Activated CD8-positive, alpha-beta T cell treated with anti-CD3 and anti-CD28 coated beads for 36 hours (primary cell): ENCODE data around the gene FFAR2. TPM values are rescaled to one million over a fixed set of nuclear protein-coding genes. Genes with fewer than 3 reads are reported as not detected.

Source experiments
- ATAC-seq: fragments of 200-7000 bp; cut with Tn5 transposase; one replicate; pipeline ENCODE4 v1.10.0; 2021; ENCODE audit warnings: mild to moderate bottlenecking, moderate library complexity
- CTCF ChIA-PET: fragments of 350-600 bp; sonication (Branson Sonifier 250); formaldehyde crosslinking; loops from one replicate; lab custom pipeline; 2021; ENCODE audit warnings: antibody characterized with exemption; lab: Charles Lee
- POLR2A ChIA-PET: fragments of 350-600 bp; sonication (Branson Sonifier 250); formaldehyde crosslinking; loops from one replicate; lab custom pipeline; 2021; ENCODE audit warnings: antibody characterized with exemption; lab: Charles Lee
- DNase-seq: peaks from one replicate; pipeline ENCODE4 v3.0.0-alpha.2; 2020
- H3K27ac Mint-ChIP-seq: one replicate; pipeline ENCODE4 v1.8.0; 2021; ENCODE audit warnings: mild to moderate bottlenecking, mixed read lengths
- H3K27me3 Mint-ChIP-seq: one replicate; pipeline ENCODE4 v1.8.0; 2021; ENCODE audit warnings: mixed read lengths
- H3K36me3 Mint-ChIP-seq: one replicate; pipeline ENCODE4 v1.8.0; 2021; ENCODE audit warnings: low read depth, mixed read lengths
- H3K4me1 Mint-ChIP-seq: one replicate; pipeline ENCODE4 v1.8.0; 2021; ENCODE audit warnings: low read depth, mixed read lengths
- H3K4me3 Mint-ChIP-seq: one replicate; pipeline ENCODE4 v1.8.0; 2021; ENCODE audit warnings: mild to moderate bottlenecking, moderate library complexity, mixed read lengths
- H3K9me3 Mint-ChIP-seq: one replicate; pipeline ENCODE4 v1.8.0; 2021; ENCODE audit warnings: mixed read lengths
- intact Hi-C: fragments of 100-400 bp; cut with micrococcal nuclease; formaldehyde crosslinking; loops from one replicate; pipeline ENCODE4 v1.10.0; 2022
- total RNA-seq, 2 experiments: library from RNA; stranded (reverse); gene quantifications; one replicate each; pipeline ENCODE4 v1.2.3, GENCODE V29; 2021
- TF ChIP-seq, protein P1 (sequence below): fragments of 200-600 bp; IDR thresholded peaks from one replicate; pipeline ENCODE4 v1.8.0; 2022; ENCODE audit warnings: antibody characterized with exemption, mild to moderate bottlenecking

The FFAR2 gene
- total RNA-seq, 2 experiments from 2014 or later, result not detected

DNA sequence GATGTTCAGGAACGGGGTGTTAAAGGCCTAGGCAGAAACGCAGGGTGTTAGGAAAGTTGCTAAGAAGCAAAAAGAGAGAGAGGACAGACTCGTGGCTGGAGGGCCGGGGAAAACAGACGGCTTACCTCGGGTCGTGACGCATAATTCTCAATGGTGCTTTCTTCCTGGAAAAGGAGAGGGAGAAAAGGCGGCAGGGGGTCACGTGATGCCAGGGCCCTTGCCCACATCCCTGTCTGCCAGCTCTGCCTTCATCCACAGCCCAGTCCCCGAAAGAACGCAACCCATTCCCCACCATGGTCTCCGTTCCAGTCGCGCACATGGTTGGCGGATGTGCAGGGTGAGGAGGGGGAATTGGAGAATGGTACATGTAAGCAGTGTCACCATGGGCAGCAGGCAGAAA lies 40.6 kb downstream of the FFAR2 start:
- POLR2A ChIA-PET, result no interaction called here
- Mint-ChIP-seq H3K9me3 (no peaks in the 10 kb centered on the region), H3K4me1 (peaks cover 10% of the 10 kb centered on the region), H3K36me3 (no peaks in the 10 kb centered on the region), H3K4me3 (no peak overlapping the region), H3K27ac (no peak overlapping the region), H3K27me3 (peaks cover 16% of the 10 kb centered on the region)
- CTCF ChIA-PET, result no interaction called here
- intact Hi-C loops, result no loop called here
- ATAC-seq (no peak), DNase-seq (no peak)
- TF ChIP-seq, protein P1, sequence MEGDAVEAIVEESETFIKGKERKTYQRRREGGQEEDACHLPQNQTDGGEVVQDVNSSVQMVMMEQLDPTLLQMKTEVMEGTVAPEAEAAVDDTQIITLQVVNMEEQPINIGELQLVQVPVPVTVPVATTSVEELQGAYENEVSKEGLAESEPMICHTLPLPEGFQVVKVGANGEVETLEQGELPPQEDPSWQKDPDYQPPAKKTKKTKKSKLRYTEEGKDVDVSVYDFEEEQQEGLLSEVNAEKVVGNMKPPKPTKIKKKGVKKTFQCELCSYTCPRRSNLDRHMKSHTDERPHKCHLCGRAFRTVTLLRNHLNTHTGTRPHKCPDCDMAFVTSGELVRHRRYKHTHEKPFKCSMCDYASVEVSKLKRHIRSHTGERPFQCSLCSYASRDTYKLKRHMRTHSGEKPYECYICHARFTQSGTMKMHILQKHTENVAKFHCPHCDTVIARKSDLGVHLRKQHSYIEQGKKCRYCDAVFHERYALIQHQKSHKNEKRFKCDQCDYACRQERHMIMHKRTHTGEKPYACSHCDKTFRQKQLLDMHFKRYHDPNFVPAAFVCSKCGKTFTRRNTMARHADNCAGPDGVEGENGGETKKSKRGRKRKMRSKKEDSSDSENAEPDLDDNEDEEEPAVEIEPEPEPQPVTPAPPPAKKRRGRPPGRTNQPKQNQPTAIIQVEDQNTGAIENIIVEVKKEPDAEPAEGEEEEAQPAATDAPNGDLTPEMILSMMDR, result no peak

DNA sequence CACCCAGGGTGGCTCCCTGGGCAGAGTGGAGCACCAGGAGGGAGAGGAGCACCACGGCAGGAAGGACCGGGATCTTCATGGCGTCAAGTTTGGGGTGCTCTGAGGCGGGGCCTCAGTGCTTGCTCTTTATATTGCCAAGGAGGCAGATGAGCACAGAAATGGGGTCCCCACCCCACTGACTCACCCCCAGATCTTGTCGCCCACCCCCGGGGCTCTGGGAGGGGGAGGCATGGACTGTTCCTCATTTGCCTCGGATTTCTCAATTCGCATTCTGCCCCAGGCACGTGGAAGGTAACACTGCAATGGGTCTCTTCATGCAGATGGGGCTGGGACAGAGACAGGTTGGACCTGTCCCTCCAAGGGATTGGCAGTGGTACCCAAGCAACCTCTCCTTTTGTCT lies 42.3 kb downstream of the FFAR2 start, which contains the start of gene KRTDAP:
Gene KRTDAP (minus strand): TSS at position 101 of the 400 bp plus-strand sequence. CDS start 22 bp downstream, at position 79.
- no peak within 1 kb of the TSS for H3K27ac Mint-ChIP-seq
- peaks cover 13% of the 10 kb centered on the region for H3K4me1 Mint-ChIP-seq
- H3K36me3 Mint-ChIP-seq, result no peaks in the 10 kb centered on the region
- H3K27me3 Mint-ChIP-seq, result peaks cover 16% of the 10 kb centered on the region
- no peak within 1 kb of the TSS for H3K4me3 Mint-ChIP-seq
- H3K9me3 Mint-ChIP-seq, result no peaks in the 10 kb centered on the region
- DNase-seq (no peak), ATAC-seq (no peak)
- ChIA-PET POLR2A (interaction anchor here (0.6 kb wide), 1 partner anchor 73 kb away, joined by 3 read pairs; no protein-coding TSS in a partner anchor), CTCF (interaction anchor here (1.3 to 2.0 kb wide), 2 partner anchors 22 to 137 kb away, joined by 3 to 5 read pairs; no protein-coding TSS in a partner anchor)
- intact Hi-C loops, result no loop called here
- TF ChIP-seq, protein P1, result no peak

DNA sequence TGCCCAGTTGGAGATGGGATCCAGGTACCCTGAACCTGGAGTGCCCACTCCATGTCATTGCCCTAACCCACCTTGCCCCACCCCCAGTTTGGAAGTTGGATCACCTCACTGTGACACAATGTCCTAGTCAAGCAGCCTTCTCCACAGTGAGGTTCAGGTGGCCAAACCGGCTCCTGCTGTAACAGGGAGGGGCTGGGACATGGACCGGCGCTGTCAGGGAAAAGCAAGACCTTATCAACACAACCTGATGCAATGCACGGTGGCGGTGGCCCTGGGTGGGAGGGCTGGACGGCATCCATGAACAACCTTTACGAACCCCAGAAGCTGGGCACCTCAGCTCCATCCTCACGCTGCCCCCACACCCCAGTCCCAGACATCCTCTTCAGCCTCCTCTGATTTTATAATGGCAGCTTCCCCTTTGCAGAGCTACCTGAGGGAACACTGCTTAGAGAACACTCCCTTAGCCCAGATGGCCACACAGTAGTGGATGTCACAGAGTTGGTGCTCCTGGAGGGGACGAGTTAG lies 43.8 kb downstream of the FFAR2 start:
- H3K36me3 Mint-ChIP-seq, result no peaks in the 10 kb centered on the region
- no peaks in the 10 kb centered on the region for H3K9me3 Mint-ChIP-seq
- H3K4me1 Mint-ChIP-seq, result peaks cover 15% of the 10 kb centered on the region
- DNase-seq, result no peak
- TF ChIP-seq, protein P1, result no peak
- ATAC-seq, result no peak
- POLR2A ChIA-PET, result interaction anchor here (1.1 kb wide), 1 partner anchor 16 kb away, joined by 3 read pairs; no protein-coding TSS in a partner anchor
- peaks cover 16% of the 10 kb centered on the region for H3K27me3 Mint-ChIP-seq
- intact Hi-C loops, result no loop called here
- CTCF ChIA-PET, result interaction anchor here (1.6 to 2.0 kb wide), 3 partner anchors 18 to 101 kb away, joined by 5 to 11 read pairs (median 5); no protein-coding TSS in a partner anchor
- no peak overlapping the region for H3K27ac Mint-ChIP-seq
- H3K4me3 Mint-ChIP-seq, result no peak overlapping the region

DNA sequence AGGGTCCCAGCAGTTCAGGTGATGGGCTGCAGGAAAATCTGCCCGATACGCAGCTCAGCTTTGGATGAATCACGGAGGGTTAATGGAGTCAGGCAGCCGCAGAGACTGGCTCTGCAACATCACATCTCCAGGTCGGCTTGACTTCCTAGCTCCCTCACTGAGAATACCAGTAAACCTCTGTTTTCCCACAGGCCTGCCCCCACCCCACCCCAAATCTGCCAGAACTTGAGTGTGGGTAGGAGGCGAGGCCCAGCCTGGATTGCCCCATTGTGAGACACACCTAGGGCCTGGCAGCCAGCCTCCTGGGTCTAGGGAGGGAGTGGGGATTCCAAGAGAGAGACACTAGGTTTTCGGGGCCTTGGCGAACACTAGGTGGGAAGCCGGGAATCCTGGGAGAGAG lies 45.9 kb downstream of the FFAR2 start:
- ATAC-seq (no peak), DNase-seq (no peak)
- intact Hi-C loops, result loop anchor here (2.0 kb wide), 1 partner anchor 141 kb away; no protein-coding TSS in a partner anchor
- ChIA-PET CTCF (interaction anchor here (1.6 to 5.2 kb wide), 3 partner anchors 16 to 141 kb away, joined by 5 to 45 read pairs (median 45); no protein-coding TSS in a partner anchor), POLR2A (interaction anchor here (0.6 kb wide), 1 partner anchor 144 kb away, joined by 4 read pairs; no protein-coding TSS in a partner anchor)
- H3K4me1 Mint-ChIP-seq, result peaks cover 8% of the 10 kb centered on the region
- H3K4me3 Mint-ChIP-seq, result no peak overlapping the region
- H3K36me3 Mint-ChIP-seq, result no peaks in the 10 kb centered on the region
- H3K9me3 Mint-ChIP-seq, result no peaks in the 10 kb centered on the region
- TF ChIP-seq, protein P1, result no peak
- peaks cover 10% of the 10 kb centered on the region for H3K27me3 Mint-ChIP-seq
- no peak overlapping the region for H3K27ac Mint-ChIP-seq
